HG03039 (cell line): Measurements from ENCODE around the gene CLASRP.

Experiments used
- ATAC-seq: cut with Tn5 transposase; IDR thresholded peaks from one replicate; pipeline ENCODE4 v1.9.1; 2021; ENCODE audit warnings: mild to moderate bottlenecking, moderate library complexity; ENCODE audit not compliant: unreplicated experiment

Gene CLASRP

DNA sequence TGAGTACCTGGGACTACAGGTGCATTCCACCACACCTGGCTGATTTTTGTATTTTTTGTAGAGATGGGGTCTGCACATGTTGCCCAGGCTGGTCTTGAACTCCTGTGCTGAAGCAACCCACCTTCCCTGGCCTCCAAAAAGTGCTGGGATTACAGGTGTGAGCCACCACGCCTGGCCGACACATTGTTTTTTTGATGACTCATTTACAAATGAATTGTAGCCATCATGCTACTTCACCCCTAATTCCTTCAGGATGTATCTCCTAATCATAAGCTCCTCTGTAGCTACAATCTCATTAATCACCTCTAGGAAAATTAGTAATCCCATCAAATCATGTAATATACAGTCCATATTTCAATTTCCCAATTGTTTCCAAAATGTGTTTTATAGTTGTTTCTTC lies 19.7 kb upstream of the CLASRP start:
- no peak for ATAC-seq

DNA sequence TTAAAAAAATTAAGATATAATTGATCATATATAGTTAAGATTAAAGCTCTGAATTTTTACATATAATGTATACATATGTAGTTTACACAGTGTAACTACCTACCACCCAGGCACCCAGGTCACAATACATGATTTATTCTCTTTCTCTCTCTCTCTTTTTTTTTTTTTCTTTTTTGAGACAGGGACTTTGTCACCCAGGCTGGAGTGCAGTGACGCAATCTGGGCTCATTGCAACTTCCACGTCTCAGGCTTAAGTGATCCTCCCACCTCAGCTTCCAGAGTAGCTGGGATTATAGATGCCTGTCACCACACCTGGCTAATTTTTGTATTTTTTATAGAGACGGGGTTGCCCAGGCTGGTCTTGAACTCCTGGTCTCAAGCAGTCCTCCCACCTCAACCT lies 18.8 kb upstream of the CLASRP start:
- ATAC-seq = no peak

DNA sequence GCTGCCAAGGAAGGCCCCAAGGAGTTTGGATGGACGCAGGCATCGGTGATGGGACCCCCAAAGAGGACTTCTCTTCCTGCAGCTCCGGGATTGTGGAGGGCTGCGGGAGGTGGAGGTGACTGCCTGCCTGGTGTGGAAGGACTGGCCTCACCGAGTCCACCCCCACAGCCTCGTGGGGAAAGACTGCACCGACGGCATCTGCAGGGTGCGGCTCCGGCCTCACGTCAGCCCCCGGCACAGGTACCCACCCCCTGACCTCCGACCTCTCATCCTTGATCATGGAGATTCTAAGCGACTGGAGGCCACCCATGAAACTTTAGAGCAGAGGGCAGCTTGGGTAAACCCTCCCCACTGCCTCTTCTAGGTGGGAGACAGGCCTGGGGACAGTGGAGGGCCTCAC lies 16.9 kb upstream of the CLASRP start:
- ATAC-seq = no peak

DNA sequence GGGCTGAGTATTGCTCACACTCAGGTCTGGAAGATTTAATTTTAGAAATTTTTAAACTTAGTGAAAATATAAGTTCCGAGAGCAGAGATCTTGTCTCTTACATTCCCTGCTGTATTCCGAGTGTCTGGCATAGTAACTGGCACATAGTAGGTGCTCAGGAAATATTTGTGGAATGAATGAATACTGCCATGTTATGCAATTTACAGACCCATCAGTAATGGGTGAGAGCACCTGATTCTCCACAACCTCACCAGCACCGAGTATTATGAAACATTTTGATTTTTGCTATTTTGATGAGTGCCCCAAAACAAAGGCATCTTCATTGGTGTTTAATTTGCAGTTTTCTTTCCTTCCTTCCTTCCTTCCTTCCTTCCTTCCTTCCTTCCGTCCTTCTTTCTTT lies 15.8 kb upstream of the CLASRP start:
- ATAC-seq = no peak

DNA sequence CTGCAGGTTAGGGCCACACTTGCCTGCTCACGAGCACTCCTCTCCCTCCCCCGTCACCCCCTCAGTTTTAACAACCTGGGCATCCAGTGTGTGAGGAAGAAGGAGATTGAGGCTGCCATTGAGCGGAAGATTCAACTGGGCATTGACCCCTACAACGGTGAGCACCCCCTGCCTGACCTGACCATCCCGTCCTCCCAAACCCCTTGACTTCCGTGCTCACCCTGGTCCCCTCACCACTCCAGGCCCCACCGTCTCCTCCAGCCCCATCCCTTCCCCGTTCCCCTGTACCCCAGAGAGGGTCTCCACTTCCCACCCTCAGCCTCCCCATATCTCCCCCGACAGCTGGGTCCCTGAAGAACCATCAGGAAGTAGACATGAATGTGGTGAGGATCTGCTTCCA lies 13.6 kb upstream of the CLASRP start:
- no peak for ATAC-seq

DNA sequence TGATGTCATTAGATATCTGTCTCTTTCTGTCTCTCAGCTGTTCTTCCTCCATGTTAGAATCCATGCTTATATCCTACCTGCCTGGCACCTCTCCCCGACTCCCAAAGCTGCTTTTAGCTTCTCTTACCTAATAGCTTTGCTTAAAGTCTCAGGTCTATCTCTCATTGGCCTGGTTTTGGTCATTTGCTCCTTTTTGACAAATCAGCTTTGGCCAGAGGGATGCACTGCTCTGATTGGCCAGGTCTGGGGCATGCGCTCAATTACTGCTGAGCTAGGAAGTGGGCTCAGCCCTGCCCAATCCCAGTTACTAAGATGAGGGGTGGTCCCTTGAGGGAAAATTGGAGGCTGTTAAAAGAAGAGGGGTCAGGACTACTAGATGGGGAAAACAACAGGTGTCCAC lies 11.5 kb upstream of the CLASRP start:
- no peak for ATAC-seq

DNA sequence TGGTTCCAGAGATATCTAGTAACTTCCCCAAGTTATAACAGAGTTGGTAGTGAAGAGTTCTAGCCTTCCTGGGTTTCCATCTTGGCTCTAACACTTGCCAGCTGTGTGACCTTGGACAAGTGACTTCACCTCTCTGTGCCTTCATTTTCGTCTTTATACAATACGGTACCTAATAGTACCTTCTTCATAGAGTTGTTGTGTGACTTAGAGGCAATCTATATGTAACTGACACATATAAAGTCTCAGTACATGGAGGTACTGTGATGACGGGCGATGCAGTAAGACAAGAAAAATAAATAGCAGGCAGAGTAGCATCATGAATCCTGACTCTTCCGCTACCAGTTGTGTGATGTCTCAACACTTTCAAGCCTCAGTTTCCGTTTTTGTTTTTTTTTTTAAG lies 8.0 kb upstream of the CLASRP start:
- no peak for ATAC-seq

DNA sequence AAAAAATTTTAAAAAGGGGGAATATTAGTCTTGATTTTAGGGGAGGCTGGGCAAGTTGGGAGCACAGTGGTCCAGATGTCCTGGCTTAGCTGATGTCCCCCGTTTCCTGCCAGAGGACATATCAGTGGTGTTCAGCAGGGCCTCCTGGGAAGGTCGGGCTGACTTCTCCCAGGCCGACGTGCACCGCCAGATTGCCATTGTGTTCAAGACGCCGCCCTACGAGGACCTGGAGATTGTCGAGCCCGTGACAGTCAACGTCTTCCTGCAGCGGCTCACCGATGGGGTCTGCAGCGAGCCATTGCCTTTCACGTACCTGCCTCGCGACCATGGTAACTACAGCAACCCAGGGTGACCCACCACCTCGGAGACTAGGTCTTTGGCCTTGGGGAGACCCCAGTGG lies 6.4 kb upstream of the CLASRP start:
- no peak for ATAC-seq

DNA sequence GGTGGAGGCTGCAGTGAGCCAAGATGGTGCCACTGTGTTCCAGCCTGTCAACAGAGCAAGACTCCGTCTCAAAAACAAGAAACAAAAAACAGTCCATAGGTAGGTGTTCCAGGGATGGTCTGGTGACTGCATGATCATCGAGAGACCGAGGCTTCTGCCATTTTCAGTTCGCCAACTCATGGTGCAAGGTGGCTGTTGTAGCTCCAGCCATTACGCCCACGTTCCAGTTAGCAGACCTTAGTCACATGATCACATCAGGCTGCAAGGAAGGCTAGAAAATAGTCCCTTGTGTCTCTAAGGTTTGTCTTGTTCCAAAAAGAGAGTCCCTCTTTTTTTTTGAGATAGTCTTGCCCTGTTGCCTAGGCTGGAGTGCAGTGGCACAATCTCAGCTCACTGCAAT lies 3.1 kb upstream of the CLASRP start:
- ATAC-seq = no peak

DNA sequence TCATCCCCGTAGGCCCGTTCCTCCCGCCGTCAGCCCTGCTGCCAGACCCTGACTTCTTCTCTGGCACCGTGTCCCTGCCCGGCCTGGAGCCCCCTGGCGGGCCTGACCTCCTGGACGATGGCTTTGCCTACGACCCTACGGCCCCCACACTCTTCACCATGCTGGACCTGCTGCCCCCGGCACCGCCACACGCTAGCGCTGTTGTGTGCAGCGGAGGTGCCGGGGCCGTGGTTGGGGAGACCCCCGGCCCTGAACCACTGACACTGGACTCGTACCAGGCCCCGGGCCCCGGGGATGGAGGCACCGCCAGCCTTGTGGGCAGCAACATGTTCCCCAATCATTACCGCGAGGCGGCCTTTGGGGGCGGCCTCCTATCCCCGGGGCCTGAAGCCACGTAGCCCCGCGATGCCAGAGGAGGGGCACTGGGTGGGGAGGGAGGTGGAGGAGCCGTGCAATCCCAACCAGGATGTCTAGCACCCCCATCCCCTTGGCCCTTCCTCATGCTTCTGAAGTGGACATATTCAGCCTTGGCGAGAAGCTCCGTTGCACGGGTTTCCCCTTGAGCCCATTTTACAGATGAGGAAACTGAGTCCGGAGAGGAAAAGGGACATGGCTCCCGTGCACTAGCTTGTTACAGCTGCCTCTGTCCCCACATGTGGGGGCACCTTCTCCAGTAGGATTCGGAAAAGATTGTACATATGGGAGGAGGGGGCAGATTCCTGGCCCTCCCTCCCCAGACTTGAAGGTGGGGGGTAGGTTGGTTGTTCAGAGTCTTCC lies 1.3 kb upstream of the CLASRP start:
- no peak for ATAC-seq

DNA sequence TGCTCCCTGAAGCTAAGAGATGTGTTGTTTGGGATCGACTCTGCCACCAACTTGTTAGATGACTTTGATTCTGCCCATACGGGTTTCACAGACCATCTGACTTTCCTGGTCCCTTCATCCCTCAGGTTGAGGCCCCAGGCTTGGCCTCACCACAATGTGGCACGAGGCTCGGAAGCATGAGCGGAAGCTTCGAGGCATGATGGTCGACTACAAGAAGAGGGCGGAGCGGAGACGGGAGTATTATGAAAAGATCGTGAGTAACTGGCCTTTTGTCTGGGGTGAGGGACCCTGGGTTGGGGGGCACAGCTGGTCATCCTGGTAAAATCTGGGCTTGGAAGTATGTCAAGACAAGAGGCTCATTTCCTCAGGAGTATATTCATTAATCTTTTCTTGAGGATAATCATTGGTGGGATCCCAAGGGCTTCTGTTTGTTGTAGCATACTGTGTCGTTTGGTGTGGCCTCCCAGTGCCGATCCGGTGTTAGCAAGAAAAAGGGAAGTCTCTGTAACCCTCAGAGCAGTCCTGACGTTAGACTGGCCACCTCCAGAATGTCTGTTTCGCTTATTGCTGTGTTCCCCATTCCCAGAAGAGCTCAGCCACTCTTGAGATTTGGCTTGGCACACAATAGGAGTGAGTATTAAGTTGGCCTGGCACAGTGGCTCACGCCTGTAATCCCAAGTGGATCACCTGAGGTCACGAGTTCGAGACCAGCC lies 1.4 kb downstream of the CLASRP start:
- ATAC-seq = no peak

DNA sequence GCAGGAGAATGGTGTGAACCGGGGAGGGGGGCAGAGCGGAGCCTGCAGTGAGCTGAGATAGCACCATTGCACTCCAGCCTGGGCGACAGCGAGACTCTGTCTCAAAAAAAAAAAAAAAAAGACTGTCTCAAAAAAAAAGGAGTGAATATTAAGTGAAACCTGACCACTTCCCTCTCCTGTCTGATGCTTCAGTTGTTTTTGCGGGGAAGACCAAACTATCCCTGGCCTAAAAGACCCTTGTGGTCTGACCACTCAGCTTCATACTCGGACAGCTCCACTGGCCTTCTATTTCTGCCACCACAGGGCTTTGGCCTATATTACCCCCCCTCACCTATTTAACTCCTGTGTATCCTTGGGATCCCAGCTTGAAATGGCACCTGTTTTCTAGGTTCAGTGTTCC lies 2.3 kb downstream of the CLASRP start:
- no peak for ATAC-seq

DNA sequence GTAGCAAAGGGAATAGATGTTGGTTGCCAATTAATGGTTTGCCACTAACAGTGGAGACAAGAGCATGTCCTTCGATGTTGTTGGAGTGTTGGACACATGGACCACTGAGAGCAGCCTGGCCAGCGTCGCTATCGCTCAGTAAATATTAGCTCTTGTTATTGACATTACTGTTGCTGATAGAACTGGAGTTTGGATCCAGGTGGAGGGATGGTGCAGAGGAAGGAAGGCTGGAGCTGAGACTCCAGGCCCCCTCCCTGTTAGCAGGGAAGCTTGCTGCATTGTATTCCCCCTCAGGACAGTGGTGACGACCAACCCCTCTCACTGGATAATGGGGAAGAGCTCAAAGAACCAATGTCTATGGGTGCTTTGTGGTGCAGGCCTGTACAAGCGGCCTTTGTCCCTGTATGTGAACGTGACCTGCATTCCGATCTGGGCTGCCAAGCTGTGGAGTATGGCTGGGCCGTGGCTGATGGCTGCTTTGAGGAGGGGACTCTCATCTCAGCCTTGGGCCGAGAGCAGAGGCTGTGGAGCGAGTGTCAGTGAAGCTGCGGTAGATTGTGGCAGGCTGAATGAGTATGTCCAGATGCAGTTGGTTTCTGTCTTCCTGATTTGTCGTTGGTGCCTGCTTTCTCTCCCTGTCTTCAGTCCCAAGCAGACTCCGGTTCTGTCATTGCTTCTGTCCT lies 7.0 kb downstream of the CLASRP start:
- ATAC-seq = no peak

DNA sequence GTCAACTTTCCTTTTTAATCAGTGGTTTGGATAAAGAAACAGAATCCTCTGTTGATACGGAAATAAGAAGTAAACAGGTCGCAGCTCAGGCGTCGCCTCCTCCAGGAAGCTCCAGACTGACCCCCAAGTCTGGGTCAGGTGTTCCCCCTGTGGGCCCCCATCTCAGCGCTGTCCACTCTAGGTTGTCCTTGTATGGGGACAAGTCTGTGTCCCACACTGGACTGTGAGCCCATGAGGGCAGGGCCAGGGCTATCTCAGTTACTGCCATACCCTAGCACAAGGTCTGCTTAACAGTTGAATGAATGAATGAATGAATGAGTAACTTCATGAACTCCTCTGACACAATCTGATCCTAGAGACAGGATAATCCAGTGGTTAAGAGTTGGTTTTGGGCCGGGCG lies 7.5 kb downstream of the CLASRP start:
- no peak for ATAC-seq

DNA sequence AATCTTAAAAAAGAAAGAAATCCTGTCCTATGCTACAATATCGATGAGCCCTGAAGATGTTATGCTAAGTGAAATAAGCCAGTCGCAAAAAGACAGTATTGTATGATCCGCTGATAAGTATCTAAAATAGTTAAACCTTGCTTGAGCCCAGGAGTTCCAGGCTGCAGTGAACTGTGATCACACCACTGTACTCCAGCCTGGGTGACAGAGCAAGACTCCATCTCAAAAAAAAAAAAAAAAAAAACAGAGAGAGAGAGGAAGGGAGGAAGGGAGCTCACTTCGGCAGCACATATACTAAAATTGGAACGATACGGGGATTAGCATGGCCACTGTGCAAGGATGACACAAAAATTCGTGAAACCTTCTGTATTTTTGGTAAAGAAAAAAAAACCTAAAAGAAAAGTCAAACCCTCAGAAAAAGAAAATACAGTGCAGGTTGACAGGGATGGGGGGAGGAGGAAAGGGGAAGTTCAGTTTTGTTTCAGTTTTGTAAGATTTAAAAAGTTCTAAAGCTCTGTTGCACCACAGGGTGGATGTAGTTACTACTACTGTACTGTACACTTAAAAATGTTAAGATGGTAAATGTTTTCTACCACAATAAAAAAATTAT lies 8.4 kb downstream of the CLASRP start:
- no peak for ATAC-seq

DNA sequence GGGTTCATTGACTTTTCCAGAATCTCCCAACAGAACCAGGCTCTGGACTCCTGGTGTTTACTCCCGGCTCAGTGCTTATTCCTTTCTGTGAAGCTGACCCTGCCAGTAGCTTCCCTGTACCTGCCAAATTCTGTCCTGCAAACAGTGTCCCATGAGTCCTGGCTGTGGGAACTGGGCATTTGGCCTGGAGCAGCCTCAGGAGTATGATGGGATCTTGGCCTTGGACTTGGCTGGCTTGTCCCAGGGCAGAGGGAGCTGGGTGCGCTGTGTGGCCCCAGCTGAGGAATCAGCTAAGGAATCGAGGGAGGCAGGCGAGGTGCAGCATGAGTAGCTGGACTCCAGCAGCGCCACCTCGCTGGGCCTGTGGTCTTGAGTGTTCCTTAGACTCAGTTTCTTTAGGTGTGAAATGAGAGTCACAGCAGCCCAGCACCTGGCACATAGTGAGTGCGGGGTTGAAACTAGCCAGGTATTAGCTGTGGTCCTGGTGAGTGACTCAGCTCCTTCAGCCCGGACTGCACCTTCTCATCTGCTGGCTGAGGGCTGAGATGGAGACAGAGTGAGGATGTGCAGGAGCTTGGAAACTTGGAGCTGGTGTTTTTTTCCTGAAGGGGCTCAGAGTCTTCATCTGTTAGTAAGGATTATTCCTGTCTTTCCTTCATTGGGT lies 10.4 kb downstream of the CLASRP start:
- no peak for ATAC-seq

DNA sequence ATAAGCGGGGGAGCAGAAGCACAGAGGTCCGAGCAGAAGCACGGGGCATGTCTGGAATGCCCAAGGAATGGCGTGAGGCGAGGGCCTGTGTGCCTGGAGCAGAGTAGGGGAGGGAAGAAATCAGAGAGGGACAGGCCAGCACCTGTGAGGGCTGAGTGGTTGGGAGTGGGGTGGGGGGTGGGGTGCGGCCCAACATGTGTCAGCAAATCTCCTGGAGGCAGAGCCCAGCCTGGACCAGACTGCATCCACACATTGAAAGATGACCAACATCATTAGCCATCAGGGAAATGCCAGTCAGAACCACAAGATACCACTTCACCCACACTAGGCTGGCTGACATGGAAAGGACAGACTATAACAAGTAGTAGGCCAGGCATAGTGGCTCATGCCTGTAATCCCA lies 11.2 kb downstream of the CLASRP start:
- ATAC-seq = no peak

DNA sequence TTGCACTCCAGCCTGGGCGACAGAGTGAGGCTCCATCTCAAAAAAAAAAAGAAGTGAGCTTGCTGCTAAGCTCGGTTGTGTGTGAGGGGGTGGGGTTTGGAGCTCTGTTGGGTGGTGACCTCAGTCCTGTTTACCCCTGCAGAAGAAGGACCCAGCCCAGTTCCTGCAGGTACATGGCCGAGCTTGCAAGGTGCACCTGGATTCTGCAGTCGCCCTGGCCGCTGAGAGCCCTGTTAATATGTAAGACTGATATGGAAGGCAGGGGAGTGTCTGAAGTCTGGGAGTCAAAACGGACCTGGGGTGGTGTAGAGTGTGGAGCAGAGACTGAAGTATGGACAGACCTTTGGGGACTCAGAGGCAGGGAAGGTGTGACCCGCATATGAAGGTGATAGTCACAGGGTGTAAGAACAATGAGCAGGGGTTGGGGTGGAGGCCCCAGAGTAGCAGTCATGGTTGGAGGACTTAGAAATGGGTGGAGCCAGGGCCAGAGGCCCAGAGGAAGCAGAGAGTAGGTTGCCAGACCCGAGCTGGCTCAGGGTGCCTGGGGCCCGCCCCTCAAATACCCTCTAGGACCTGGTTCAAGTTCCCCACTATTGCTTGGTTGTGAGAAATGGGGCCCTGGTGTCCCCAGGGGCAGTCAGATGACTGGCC lies 13.2 kb downstream of the CLASRP start:
- ATAC-seq = no peak

DNA sequence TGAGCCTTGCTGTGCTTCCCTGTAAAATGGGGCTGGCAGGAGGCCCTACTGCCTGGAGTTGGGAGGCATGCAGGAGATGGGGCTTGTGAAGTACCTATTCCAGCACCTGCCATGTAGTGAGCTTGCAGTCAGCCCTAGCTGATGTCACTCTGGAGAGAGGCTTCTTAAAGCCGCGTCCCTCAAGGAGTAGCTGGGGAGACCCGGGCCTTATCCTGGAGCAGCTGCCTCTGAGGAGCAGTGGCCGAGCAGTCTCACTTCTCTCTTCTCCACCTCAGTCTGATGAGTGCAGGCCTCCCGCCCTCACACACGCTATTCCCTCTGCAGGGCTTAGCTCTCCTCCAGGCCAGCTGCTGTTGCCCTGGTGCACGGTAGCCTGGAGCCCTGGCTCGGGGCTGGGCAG lies 18.0 kb downstream of the CLASRP start:
- ATAC-seq = no peak

DNA sequence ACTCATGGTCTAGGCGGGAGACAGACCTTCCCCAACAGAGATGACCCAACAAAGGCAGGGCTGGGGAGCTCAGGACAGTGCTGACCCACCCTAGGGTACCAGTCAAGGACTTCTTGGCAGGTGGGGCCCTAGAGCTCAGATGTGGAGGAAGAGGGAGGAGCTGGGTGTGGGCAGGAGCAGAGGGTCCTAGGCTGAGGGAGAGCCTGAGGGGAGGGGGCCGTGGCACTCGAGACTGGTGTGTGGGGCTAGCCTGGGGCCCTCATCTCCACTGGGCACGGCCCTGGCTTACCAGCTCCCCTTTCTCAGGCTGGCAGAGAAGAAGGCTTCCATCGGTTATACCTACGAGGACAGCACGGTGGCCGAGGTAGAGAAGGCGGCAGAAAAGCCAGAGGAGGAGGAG lies 18.6 kb downstream of the CLASRP start:
- ATAC-seq = no peak
